Activated CD4-positive, alpha-beta memory T cell treated with anti-CD3 and anti-CD28 coated beads, Interleukin-2, amount 10 ng/mL, durations not matched to agents 7 days and 5 days (primary cell): ENCODE results near the gene ORMDL1. TPM values are rescaled to one million over a fixed set of nuclear protein-coding genes. Genes with fewer than 3 reads are reported as not detected.

Source experiments
- CTCF ChIA-PET: fragments of 350-600 bp; sonication (Branson Sonifier 250); formaldehyde crosslinking; loops from one replicate; lab custom pipeline; 2021; ENCODE audit warnings: antibody characterized with exemption, inconsistent platforms; lab: Charles Lee
- POLR2A ChIA-PET: fragments of 350-600 bp; sonication (Branson Sonifier 250); formaldehyde crosslinking; loops from one replicate; lab custom pipeline; 2021; ENCODE audit warnings: antibody characterized with exemption; lab: Charles Lee
- DNase-seq: peaks from one replicate; pipeline ENCODE4 v3.0.0-alpha.2; 2020
- H3K27ac Mint-ChIP-seq: one replicate; pipeline ENCODE4 v1.8.0; 2021; ENCODE audit warnings: mild to moderate bottlenecking, mixed read lengths
- H3K27me3 Mint-ChIP-seq: one replicate; pipeline ENCODE4 v1.8.0; 2021; ENCODE audit warnings: mixed read lengths
- H3K36me3 Mint-ChIP-seq: one replicate; pipeline ENCODE4 v1.8.0; 2021; ENCODE audit warnings: low read depth, mixed read lengths
- H3K4me1 Mint-ChIP-seq: one replicate; pipeline ENCODE4 v1.8.0; 2021; ENCODE audit warnings: mixed read lengths
- H3K4me3 Mint-ChIP-seq: one replicate; pipeline ENCODE4 v1.8.0; 2021; ENCODE audit warnings: mild to moderate bottlenecking, mixed read lengths
- H3K9me3 Mint-ChIP-seq: one replicate; pipeline ENCODE4 v1.8.0; 2021; ENCODE audit warnings: mixed read lengths
- total RNA-seq, 2 experiments: library from RNA; stranded (reverse); gene quantifications; one replicate each; pipeline ENCODE4 v1.2.3, GENCODE V29; 2021

ORMDL1 gene, protein sequence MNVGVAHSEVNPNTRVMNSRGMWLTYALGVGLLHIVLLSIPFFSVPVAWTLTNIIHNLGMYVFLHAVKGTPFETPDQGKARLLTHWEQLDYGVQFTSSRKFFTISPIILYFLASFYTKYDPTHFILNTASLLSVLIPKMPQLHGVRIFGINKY
- 10 to 100 TPM; 87.4 to 89.4 TPM for total RNA-seq

DNA sequence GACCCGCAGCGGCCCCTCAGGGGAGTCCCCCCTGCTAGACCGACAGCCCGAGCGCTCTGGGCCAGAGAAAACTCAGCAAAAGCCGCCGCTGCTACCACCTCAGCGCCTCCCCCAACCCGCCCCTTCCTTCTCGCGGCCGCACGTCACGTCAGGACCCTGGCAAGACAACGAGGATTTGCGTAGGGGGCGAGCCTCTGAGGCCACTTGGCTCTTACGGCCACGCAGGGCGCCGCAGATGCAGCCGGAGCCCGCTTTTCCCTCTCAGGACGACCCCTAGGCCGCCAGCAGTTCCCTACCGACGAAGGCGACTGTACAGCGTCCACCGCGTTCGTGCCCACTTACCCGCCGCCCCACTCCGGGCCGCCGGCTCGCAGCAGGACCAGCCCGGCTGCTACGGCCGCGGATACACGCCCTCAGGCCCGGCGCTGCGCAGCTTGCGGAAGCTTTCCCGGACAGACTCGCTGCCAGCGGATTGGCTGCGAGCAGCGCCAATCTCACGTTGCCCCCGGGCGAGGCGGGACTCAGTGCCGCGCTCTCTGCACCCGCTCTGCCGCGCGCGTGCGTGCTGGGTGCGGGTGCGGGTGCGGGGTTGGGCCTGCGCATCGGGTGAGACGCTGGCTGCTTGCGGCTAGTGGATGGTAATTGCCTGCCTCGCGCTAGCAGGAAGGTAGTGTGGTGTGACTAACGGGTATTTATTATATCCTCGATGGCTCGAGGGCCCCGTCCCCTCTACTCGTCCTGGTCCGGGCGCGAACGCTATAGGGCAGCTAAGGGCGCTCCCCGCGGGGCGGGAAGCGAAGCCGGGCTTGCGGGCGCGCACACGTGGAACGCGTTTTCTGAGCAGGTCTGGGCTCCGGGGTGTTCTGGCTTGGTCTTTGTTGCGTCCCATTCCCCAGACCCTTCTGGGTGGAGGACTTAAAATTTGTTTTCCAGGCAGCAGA, at the start of gene ORMDL1, which contains the start of gene PMS1:
Gene ORMDL1 (minus strand): TSS at position 413 of the 941 bp plus-strand sequence. CDS start 1,744 bp downstream, outside the sequence.
Gene PMS1 (plus strand): TSS at position 524 of the 941 bp plus-strand sequence. CDS start 7,360 bp downstream, outside the sequence.
- POLR2A ChIA-PET, result interaction anchor here (0.6 to 8.8 kb wide), 13 partner anchors 7 to 866 kb away, joined by 3 to 104 read pairs (median 5); partner anchors contain the start of genes ANKAR, OSGEPL1 and WDR75
- CTCF ChIA-PET, result interaction anchor here (0.9 to 2.3 kb wide), 6 partner anchors 11 to 124 kb away, joined by 3 to 25 read pairs (median 4); partner anchors contain the start of genes ASNSD1 and OSGEPL1
- H3K36me3 Mint-ChIP-seq, result peaks cover 64% of the 10 kb centered on the region
- peak; percentile 95 for DNase-seq
- no peaks in the 10 kb centered on the region for H3K27me3 Mint-ChIP-seq
- H3K9me3 Mint-ChIP-seq, result no peaks in the 10 kb centered on the region
- peak within 1 kb of the TSS; percentile 93 for H3K27ac Mint-ChIP-seq
- H3K4me3 Mint-ChIP-seq, result peak within 1 kb of the TSS; percentile 93
- peaks cover 59% of the 10 kb centered on the region for H3K4me1 Mint-ChIP-seq

DNA sequence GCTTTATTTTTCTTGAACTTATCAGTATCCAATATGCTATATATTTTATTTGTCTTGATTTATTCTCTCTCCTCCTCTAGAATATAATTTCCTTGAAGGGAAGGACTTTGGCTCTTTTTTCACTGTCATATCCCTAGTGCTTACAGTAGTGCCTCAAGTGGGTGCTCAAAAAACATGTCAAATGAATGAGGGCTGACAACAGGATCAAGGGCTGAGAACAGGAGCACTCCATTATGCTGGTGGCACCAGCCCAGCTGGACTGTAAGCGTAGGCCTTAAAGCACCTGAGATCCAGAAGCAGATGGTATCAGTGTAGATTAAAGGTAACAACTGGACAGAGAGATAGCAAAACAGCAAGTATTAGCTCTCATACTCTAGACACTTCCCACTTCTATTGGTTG, 46.4 kb upstream of the ORMDL1 start:
- Mint-ChIP-seq H3K9me3 (no peaks in the 10 kb centered on the region), H3K4me3 (no peak overlapping the region), H3K27me3 (no peaks in the 10 kb centered on the region), H3K36me3 (peaks cover 12% of the 10 kb centered on the region), H3K4me1 (no peaks in the 10 kb centered on the region), H3K27ac (no peak overlapping the region)
- no peak for DNase-seq
- POLR2A ChIA-PET, result no interaction called here
- CTCF ChIA-PET, result no interaction called here

DNA sequence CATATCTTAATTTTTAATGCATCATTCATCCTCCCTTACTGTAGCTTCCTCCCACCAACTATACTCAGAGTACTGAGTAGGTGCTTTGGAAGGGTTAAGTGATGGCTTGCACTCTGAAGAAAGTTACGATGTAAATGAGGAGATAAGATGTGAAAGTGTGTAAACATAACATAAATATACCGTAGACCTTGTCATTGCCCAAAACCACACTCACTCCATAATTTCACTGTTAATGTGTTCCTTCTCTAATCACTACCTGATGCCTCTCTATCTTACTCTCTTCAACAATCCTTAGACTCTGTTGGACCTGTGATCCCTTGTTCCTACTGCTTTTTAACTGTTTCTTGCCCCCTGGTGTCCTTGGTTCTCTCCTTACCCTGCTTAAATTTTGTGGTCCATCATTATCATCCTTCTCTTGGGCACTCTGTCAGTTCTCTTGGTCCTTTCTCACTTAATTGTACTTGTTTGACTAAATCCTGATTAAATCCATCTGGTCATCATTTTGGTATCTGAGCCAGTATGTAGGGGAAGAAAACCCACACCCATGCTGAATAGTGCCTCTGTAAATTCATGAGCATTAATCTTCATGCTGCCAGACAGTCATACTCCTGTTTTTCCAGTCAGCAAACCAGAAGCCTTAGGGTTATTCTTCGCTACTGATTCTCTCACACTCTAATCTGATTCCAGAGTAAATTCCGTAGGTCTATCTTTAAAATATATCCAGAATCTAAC, 45.1 kb upstream of the ORMDL1 start:
- ChIA-PET POLR2A (no interaction called here), CTCF (no interaction called here)
- no peak overlapping the region for H3K27ac Mint-ChIP-seq
- H3K4me1 Mint-ChIP-seq, result no peaks in the 10 kb centered on the region
- peaks cover 9% of the 10 kb centered on the region for H3K36me3 Mint-ChIP-seq
- no peaks in the 10 kb centered on the region for H3K9me3 Mint-ChIP-seq
- no peaks in the 10 kb centered on the region for H3K27me3 Mint-ChIP-seq
- no peak overlapping the region for H3K4me3 Mint-ChIP-seq
- DNase-seq, result no peak

DNA sequence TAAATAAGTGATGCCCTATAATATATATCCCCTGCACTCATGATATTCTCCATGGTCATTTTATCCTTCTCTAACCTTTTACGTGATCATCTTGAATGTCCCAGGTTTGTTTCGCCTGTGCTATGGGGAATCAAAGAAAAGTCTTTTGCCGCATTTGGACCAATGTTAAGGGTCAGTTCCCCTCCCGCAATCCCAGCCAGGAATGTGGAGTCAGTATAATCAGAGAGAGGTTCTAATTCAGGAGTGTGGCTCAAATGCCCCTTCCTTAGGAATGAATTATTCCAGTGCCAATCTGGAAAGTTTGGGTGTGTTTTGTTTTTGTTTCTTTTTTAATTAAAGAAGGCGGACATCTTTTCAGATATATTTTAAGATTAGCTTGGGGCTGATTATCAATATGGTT, 41.9 kb upstream of the ORMDL1 start:
- CTCF ChIA-PET, result no interaction called here
- POLR2A ChIA-PET, result no interaction called here
- H3K4me3 Mint-ChIP-seq, result no peak overlapping the region
- H3K27me3 Mint-ChIP-seq, result no peaks in the 10 kb centered on the region
- H3K27ac Mint-ChIP-seq, result no peak overlapping the region
- H3K36me3 Mint-ChIP-seq, result peaks cover 13% of the 10 kb centered on the region
- no peaks in the 10 kb centered on the region for H3K9me3 Mint-ChIP-seq
- no peaks in the 10 kb centered on the region for H3K4me1 Mint-ChIP-seq
- DNase-seq, result no peak

DNA sequence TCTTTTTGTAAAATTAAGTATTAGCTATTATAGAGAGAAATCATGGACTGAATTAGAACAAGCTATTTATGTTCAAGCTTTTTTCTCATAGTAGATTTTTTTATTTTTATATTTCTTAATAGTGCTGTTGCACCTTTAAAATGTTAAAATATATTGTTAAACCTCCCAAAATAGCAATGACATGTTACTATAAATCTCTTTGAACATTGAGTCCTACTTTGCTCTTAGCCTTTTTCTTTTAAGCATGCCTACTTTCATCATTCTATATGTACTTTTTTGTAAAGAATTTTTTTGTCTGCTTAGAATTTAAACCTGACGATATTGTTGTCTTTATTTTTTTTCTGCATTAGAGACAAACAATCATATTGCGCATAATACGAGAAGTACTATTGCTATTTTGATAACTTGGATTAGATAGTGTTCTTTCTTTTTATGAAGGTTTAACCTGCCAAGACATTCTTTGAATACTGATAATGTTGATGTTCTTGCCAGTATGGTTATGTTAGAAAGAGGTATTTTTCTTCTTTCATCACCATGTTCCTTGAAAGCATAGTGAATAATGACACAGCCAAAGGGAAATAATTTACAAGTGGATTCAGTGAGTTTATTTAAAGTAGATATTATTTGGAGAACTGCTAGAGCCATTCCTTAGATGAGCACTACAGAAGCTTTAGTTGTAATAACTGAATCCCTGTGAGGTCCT, 40.7 kb upstream of the ORMDL1 start:
- ChIA-PET CTCF (interaction anchor here (1.1 kb wide), 1 partner anchor 62 kb away, joined by 3 read pairs; the partner anchor contains the start of gene OSGEPL1), POLR2A (no interaction called here)
- peaks cover 14% of the 10 kb centered on the region for H3K36me3 Mint-ChIP-seq
- DNase-seq, result no peak
- H3K4me1 Mint-ChIP-seq, result no peaks in the 10 kb centered on the region
- no peaks in the 10 kb centered on the region for H3K27me3 Mint-ChIP-seq
- H3K9me3 Mint-ChIP-seq, result no peaks in the 10 kb centered on the region
- H3K27ac Mint-ChIP-seq, result no peak overlapping the region
- H3K4me3 Mint-ChIP-seq, result no peak overlapping the region

DNA sequence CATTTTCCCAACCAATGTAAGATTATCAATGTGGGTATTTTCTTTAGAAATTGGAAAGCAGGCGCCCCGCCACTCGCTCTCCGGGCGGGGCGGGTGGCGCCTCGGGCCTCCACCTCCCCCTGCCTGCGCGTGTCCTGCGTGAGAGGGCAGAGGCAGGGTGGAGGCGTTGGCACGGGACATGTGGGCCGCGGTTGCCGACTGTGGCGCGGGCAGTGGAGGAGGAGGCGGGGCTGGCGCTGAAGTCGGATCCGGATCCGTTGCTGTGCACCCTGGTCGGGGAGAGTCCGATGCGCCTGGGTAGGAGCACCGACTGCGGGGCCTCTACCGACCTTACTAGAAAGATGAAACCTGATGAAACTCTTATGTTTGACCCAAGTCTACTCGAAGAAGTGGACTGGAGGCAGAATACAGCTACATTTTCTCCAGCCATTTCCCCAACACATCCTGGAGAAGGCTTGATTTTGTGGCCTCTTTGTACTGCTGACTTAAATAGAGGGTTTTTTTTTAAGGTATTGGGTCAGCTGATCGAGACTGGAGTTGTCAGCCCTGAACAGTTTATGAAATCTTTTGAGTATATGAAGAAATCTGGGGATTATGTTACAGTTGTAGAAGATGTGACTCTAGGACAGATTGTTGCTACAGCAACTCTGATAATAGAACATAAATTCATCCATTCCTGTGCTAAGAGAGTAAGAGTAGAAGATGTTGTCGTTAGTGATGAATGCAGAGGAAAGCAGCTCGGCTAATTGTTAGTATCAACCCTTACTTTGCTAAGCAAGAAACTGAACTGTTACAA, 38.0 kb upstream of the ORMDL1 start:
- Mint-ChIP-seq H3K27me3 (no peaks in the 10 kb centered on the region), H3K4me1 (peaks cover 12% of the 10 kb centered on the region), H3K4me3 (no peak overlapping the region), H3K36me3 (peaks cover 26% of the 10 kb centered on the region), H3K9me3 (no peaks in the 10 kb centered on the region), H3K27ac (no peak overlapping the region)
- CTCF ChIA-PET, result no interaction called here
- no peak for DNase-seq
- POLR2A ChIA-PET, result no interaction called here

DNA sequence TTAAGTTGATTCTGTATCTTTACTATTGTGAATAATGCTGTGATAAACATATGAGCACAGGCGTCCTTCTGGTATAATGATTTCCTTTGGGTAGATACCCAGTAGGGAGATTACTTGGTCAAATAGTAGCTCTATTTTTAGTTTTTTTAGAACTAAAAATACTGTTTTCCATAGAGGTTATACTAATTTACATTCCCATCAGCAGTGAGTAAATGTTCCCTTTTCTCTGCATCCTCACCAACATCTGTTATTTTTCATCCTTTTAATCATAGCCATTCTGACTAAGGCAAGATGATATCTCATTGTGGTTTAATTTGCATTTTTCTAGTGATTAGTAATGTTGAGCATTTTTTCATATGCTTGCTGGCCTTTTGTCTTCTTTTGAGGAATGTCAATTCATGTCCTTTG, 35.2 kb upstream of the ORMDL1 start:
- H3K9me3 Mint-ChIP-seq, result peaks cover 3% of the 10 kb centered on the region
- DNase-seq, result no peak
- H3K36me3 Mint-ChIP-seq, result peaks cover 38% of the 10 kb centered on the region
- no peak overlapping the region for H3K4me3 Mint-ChIP-seq
- no peaks in the 10 kb centered on the region for H3K27me3 Mint-ChIP-seq
- ChIA-PET CTCF (interaction anchor here (1.6 kb wide), 1 partner anchor 47 kb away, joined by 3 read pairs; no protein-coding TSS in a partner anchor), POLR2A (no interaction called here)
- H3K27ac Mint-ChIP-seq, result no peak overlapping the region
- H3K4me1 Mint-ChIP-seq, result peaks cover 12% of the 10 kb centered on the region

DNA sequence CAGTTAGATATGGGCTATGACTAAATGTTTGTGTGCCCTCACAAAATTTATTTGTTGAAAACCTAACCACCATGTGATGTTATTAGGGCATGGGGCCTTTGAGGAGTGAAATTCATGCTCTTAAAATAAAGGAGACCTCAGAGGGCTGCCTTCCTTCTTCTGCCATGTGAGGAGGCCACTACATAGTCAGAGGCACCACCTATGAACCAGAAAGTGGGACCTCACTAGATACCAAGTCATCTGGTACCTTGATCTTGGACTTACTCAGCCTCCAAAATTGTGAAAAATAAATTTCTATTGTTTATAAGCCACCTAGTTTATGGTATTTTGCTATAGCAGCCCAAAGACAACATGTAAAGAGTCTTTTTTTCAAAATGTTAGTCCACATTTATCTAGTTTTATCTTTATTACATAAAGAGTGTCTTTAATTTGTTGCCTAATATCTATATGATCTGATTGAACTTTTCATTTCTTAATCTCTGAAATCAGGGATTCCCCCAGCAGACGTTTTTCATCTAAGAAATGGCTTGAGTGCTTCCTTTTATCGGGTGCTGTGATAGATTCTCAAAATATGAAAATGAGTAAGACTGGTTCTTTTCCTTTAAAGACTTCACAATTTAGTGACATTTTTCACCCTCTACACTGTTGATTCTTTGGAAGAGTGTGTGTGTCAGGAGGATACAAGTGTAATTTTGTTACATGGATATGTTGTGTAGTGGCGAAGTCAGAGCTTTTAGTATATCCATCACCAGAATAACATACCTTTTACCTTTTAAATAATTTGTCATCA, 34.3 kb upstream of the ORMDL1 start:
- no peaks in the 10 kb centered on the region for H3K27me3 Mint-ChIP-seq
- DNase-seq, result no peak
- ChIA-PET POLR2A (no interaction called here), CTCF (interaction anchor here (1.6 kb wide), 1 partner anchor 48 kb away, joined by 3 read pairs; no protein-coding TSS in a partner anchor)
- H3K4me3 Mint-ChIP-seq, result no peak overlapping the region
- peaks cover 46% of the 10 kb centered on the region for H3K36me3 Mint-ChIP-seq
- peaks cover 3% of the 10 kb centered on the region for H3K9me3 Mint-ChIP-seq
- peaks cover 12% of the 10 kb centered on the region for H3K4me1 Mint-ChIP-seq
- H3K27ac Mint-ChIP-seq, result no peak overlapping the region

DNA sequence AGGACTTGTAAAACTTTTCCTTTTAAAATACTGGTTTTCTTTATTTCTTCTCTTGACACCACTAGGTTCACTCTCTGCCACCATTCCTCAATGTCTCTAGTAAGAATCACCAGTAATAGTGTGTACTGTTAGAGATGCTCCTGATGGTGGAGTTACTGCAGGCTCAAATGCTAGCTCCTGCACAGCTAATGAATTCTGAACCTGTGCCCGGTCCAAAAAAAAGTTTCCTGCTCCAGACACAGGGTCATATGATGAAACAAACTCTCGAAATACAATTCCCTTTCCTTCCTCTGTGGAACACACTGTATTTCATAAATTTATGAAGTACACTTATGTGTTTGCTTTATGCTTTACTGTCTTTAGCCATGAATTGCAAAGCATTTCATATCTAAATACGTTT, 19.3 kb upstream of the ORMDL1 start:
- no peak overlapping the region for H3K4me3 Mint-ChIP-seq
- CTCF ChIA-PET, result no interaction called here
- peaks cover 5% of the 10 kb centered on the region for H3K4me1 Mint-ChIP-seq
- no peak overlapping the region for H3K27ac Mint-ChIP-seq
- no peaks in the 10 kb centered on the region for H3K9me3 Mint-ChIP-seq
- POLR2A ChIA-PET, result interaction anchor here (1.3 kb wide), 1 partner anchor 20 kb away, joined by 3 read pairs; the partner anchor contains the start of genes ORMDL1 and PMS1
- no peaks in the 10 kb centered on the region for H3K27me3 Mint-ChIP-seq
- H3K36me3 Mint-ChIP-seq, result peaks cover 21% of the 10 kb centered on the region
- no peak for DNase-seq

DNA sequence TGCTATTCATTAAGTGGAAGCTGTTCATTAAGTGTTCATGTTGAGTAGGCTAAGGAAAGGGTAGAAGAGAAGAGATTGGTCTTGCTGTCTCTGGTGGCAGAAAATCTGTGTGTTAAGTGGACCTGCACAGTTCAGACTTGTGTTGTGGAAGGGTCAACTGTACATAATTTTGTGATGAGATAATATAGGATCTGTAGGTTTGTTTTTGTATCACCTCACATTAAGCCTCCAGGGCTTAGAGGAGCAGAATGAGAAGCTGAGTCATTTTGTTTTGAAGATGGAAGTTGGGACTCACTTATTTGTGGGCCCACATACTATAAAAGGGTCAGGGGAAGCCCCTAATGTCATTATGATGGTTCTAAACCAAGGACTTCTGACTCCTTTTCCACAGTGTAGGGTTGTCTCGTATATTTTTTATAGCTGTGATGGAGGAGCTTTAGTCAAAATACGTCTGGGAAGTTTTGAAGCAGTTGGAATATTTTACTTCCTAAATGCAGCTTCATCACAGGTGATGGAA, 18.3 kb upstream of the ORMDL1 start:
- no peaks in the 10 kb centered on the region for H3K27me3 Mint-ChIP-seq
- ChIA-PET POLR2A (interaction anchor here (1.3 kb wide), 1 partner anchor 19 kb away, joined by 3 read pairs; the partner anchor contains the start of genes ORMDL1 and PMS1), CTCF (no interaction called here)
- peaks cover 5% of the 10 kb centered on the region for H3K4me1 Mint-ChIP-seq
- DNase-seq, result no peak
- H3K36me3 Mint-ChIP-seq, result peaks cover 21% of the 10 kb centered on the region
- H3K9me3 Mint-ChIP-seq, result no peaks in the 10 kb centered on the region
- H3K4me3 Mint-ChIP-seq, result no peak overlapping the region
- no peak overlapping the region for H3K27ac Mint-ChIP-seq

DNA sequence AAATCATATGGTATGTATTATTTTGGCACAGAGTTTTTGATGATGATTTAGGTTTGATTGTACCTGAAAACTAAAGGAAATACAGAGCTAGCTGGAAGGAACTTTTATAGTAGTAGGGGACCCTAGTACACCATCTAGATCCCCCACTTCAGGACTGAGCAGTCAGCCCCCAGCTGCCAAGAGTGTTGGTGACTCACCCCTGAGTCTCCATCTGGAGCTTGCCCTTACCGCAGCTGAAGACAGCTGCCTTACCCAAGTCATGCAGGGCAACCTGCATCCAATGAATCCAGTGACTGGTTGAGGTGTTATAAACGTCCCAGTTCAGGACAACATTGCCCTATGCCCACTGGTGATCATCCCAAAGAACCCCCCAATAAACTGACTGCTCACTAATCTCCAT, 15.4 kb upstream of the ORMDL1 start:
- Mint-ChIP-seq H3K27ac (no peak overlapping the region), H3K4me3 (no peak overlapping the region), H3K9me3 (no peaks in the 10 kb centered on the region), H3K4me1 (peaks cover 5% of the 10 kb centered on the region), H3K36me3 (peaks cover 24% of the 10 kb centered on the region), H3K27me3 (no peaks in the 10 kb centered on the region)
- no peak for DNase-seq
- ChIA-PET POLR2A (no interaction called here), CTCF (interaction anchor here (3.0 kb wide), 1 partner anchor 36 kb away, joined by 18 read pairs; the partner anchor contains the start of gene OSGEPL1)
